Fibroblast of mammary gland (primary cell): ENCODE measurements around the gene UTS2.
A peak's percentile ranks its signal among the peaks of the same experiment; 100 is the strongest.

ENCODE experiments used
- DNase-seq: peaks from one replicate; pipeline ENCODE4 v3.0.0-alpha.2; 2010; ENCODE audit warnings: low read depth
- H3K4me3 ChIP-seq: 2 replicates; pipeline ENCODE4 v1.5.1; 2011; ENCODE audit warnings: low read depth, mild to moderate bottlenecking, low read length, moderate library complexity; ENCODE audit not compliant: control insufficient read depth
- TF ChIP-seq, protein P1 (sequence below): conservative IDR thresholded peaks from 2 replicates; pipeline ENCODE4 v1.5.1; 2011; ENCODE audit warnings: low read depth, low read length, inconsistent platforms; ENCODE audit not compliant: control insufficient read depth, insufficient read depth

The UTS2 gene

GRCh38 chr1:7890853-7891252, 38.0 kb upstream of the UTS2 start:
- TF ChIP-seq, protein P1, sequence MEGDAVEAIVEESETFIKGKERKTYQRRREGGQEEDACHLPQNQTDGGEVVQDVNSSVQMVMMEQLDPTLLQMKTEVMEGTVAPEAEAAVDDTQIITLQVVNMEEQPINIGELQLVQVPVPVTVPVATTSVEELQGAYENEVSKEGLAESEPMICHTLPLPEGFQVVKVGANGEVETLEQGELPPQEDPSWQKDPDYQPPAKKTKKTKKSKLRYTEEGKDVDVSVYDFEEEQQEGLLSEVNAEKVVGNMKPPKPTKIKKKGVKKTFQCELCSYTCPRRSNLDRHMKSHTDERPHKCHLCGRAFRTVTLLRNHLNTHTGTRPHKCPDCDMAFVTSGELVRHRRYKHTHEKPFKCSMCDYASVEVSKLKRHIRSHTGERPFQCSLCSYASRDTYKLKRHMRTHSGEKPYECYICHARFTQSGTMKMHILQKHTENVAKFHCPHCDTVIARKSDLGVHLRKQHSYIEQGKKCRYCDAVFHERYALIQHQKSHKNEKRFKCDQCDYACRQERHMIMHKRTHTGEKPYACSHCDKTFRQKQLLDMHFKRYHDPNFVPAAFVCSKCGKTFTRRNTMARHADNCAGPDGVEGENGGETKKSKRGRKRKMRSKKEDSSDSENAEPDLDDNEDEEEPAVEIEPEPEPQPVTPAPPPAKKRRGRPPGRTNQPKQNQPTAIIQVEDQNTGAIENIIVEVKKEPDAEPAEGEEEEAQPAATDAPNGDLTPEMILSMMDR: no peak
- DNase-seq: no peak
- H3K4me3 ChIP-seq: no peak overlapping the region

DNA sequence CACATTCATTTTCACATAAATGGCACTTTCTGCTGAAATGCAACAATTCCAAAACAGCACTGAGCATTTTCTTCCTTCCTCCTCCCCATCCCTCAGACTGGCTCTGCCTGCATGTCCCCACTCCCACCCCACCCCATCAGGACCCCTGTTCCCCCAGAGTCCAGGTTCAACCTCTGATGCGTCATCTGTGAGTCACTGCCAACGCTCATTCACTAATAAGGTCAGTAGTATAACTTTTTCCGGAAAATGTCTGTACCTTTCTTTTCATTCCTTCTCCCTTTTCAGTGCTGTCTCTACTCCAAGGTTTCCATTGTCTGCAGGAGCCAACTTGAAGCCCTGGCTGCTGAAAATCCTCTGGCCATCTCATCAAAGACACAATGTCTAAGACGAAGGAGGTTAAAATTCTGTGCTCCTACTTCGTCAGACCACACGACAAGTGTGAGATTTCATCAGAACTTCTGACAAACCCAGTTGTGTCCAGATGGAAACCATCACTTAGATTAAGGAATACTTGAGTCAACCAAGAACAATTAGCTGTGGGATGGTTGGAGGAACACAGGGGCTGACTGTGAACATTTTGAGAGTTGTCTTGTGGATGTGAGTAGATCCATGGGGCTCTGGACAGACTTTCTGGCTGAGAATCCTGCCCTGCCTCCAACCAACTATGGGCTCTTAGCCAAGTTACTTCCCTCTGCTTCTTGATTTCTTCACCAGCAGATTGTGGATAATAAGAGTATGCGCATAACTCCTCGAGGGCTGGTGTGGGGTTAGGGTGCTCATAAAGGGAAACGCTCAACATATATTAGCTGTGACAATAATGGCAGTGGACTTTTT, 35.6 kb upstream of the UTS2 start:
- TF ChIP-seq, protein P1: no peak
- no peak overlapping the region for H3K4me3 ChIP-seq
- DNase-seq: peak; percentile 83

GRCh38 chr1:7886405-7886745, 33.5 kb upstream of the UTS2 start:
- DNase-seq: peak; percentile 10
- TF ChIP-seq, protein P1: no peak
- H3K4me3 ChIP-seq: no peak overlapping the region

GRCh38 chr1:7885513-7886404, 32.9 kb upstream of the UTS2 start:
- H3K4me3 ChIP-seq: no peak overlapping the region
- DNase-seq: no peak
- TF ChIP-seq, protein P1: no peak

DNA sequence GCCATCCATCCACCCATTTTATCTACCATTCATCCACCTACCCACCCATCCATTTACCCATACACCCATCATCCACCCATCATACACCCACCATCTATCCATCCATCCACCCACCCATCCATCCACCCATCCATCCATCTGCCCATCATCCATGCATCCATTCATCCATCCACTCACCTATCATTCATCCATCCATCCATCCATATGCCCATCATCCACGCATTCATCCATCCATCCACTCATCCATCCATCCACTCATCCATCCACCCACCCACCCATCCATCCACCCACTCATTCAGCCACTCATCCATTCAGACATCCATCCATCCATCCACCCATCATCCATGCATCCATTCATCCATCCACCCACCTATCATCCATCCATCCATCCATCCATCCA, 31.9 kb upstream of the UTS2 start:
- no peak overlapping the region for H3K4me3 ChIP-seq
- TF ChIP-seq, protein P1: no peak
- DNase-seq: no peak

DNA sequence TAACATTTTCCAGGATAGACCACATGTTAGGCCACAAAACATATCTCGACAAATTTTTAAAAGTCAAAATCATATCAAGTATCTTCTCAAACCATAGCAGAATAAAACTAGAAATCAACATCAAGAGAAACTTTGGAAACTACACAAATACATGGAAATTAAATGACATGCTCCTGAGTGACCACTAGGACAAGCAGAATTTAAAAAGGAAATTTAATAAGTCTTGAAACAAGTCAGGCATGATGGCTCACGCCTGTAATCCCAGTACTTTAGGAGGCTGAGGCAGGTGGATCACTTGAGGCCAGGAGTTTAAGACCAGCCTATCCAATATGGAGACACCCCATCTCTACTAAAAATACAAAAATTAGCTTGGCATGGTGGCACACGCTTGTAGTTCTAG, 26.4 kb upstream of the UTS2 start:
- no peak for DNase-seq
- no peak overlapping the region for H3K4me3 ChIP-seq
- TF ChIP-seq, protein P1: no peak
